Peyer's patch (tissue), 4 donors: ENCODE data around the gene SGIP1.

ENCODE experiments used
- POLR2A ChIP-seq, 2 donors: fragments of 450-650 bp; IDR thresholded peaks; one replicate each; pipeline ENCODE4 v1.5.1; 2017; ENCODE audit warnings: antibody characterized with exemption in 2 of 2, mild to moderate bottlenecking in 2 of 2, moderate library complexity in 2 of 2
- TF ChIP-seq, protein P1 (sequence below), 6 experiments: fragments of 450-650 bp in 4 of 6; fragments of 200-600 bp in 2 of 6; sonication (generic) in 1 of 6; IDR thresholded peaks; one replicate each; pipeline ENCODE4 v1.5.1; 2017 to 2019; ENCODE audit warnings: antibody characterized with exemption in 6 of 6, mild to moderate bottlenecking in 3 of 6, moderate library complexity in 1 of 6

- TF ChIP-seq, protein P1, sequence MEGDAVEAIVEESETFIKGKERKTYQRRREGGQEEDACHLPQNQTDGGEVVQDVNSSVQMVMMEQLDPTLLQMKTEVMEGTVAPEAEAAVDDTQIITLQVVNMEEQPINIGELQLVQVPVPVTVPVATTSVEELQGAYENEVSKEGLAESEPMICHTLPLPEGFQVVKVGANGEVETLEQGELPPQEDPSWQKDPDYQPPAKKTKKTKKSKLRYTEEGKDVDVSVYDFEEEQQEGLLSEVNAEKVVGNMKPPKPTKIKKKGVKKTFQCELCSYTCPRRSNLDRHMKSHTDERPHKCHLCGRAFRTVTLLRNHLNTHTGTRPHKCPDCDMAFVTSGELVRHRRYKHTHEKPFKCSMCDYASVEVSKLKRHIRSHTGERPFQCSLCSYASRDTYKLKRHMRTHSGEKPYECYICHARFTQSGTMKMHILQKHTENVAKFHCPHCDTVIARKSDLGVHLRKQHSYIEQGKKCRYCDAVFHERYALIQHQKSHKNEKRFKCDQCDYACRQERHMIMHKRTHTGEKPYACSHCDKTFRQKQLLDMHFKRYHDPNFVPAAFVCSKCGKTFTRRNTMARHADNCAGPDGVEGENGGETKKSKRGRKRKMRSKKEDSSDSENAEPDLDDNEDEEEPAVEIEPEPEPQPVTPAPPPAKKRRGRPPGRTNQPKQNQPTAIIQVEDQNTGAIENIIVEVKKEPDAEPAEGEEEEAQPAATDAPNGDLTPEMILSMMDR (IDR thresholded peaks at IDR 0.05) = no peak
- TF ChIP-seq POLR2A (IDR thresholded peaks at IDR 0.05) = no peak
These were observed 211.5 kb downstream of the SGIP1 start for GRCh38 chr1:66745451-66745850.
